H1 (cell line): Measurements from ENCODE around the gene HOGA1. TPM values are rescaled to one million over a fixed set of nuclear protein-coding genes. Genes with fewer than 3 reads are reported as not detected.
"Not testable (repeated sequence)": the region's sequence is repeated elsewhere in the genome, so short reads cannot be mapped to it uniquely, and the experiment has no call there.

Experiments
- CTCF ChIA-PET: fragments of 300-600 bp; sonication (Branson Sonifier 250); formaldehyde crosslinking; loops from one replicate; lab custom pipeline; 2021; ENCODE audit not compliant: partially characterized antibody; lab: Charles Lee
- POLR2A ChIA-PET: fragments of 300-600 bp; sonication (Branson Sonifier 250); formaldehyde crosslinking; loops from one replicate; lab custom pipeline; 2021; ENCODE audit warnings: inconsistent platforms; ENCODE audit not compliant: partially characterized antibody; lab: Charles Lee
- DNase-seq, 2 experiments: peaks; one replicate each; pipeline versions ENCODE4 v3.0.0 to v3.0.0-alpha.2; 2010 to 2022; ENCODE audit warnings: low spot score in 2 of 2, low read depth in 1 of 2, mixed read lengths in 1 of 2
- FAIRE-seq: peaks from 2 replicates; lab custom pipeline; 2011; peaks lifted over from hg19 to GRCh38; lab: Jason Lieb, UNC
- H2AFZ ChIP-seq: 2 replicates; pipeline ENCODE4 v1.8.1; 2012; ENCODE audit warnings: low read length, inconsistent platforms
- H2AK5ac ChIP-seq: 2 replicates; pipeline ENCODE4 v1.6.1; 2013; ENCODE audit warnings: low read depth, low read length
- H2BK120ac ChIP-seq: replicated peaks from 2 replicates; pipeline ENCODE3; 2013; ENCODE audit warnings: low read depth, low read length, inconsistent platforms
- H2BK12ac ChIP-seq: 2 replicates; pipeline ENCODE4 v1.6.1; 2013; ENCODE audit warnings: low read depth, low read length
- H2BK15ac ChIP-seq: 2 replicates; pipeline ENCODE4 v1.6.1; 2013; ENCODE audit warnings: low read length
- H2BK20ac ChIP-seq: 2 replicates; pipeline ENCODE4 v1.6.1; 2013; ENCODE audit warnings: low read length
- H2BK5ac ChIP-seq: 2 replicates; pipeline ENCODE4 v1.6.1; 2013; ENCODE audit warnings: low read depth, low read length
- H3K14ac ChIP-seq: 2 replicates; pipeline ENCODE4 v1.6.1; 2013; ENCODE audit warnings: inconsistent platforms; ENCODE audit not compliant: insufficient read length
- H3K18ac ChIP-seq: 2 replicates; pipeline ENCODE4 v1.6.1; 2013; ENCODE audit warnings: low read length; ENCODE audit errors: extremely low read depth
- H3K23ac ChIP-seq: 2 replicates; pipeline ENCODE4 v1.6.1; 2013; ENCODE audit warnings: inconsistent platforms; ENCODE audit not compliant: insufficient read length
- H3K23me2 ChIP-seq: 2 replicates; pipeline ENCODE4 v1.6.1; 2013; ENCODE audit warnings: low read depth, low read length
- H3K27ac ChIP-seq: 2 replicates; pipeline ENCODE4 v1.6.1; 2011; ENCODE audit warnings: low read depth, low read length, inconsistent platforms
- H3K27me3 ChIP-seq, 4 experiments: replicated peaks in 1 of 4; 1 replicate in 1 of 4; 2 replicates in 3 of 4; pipeline versions ENCODE4 v1.6.1 to v1.8.1; 2011 to 2013; ENCODE audit warnings: low read length in 3 of 4, mild to moderate bottlenecking in 3 of 4, inconsistent platforms in 2 of 4, mixed read lengths in 2 of 4, moderate library complexity in 1 of 4; ENCODE audit not compliant: control insufficient read depth in 3 of 4, insufficient read depth in 3 of 4; ENCODE audit errors: extremely low read depth in 1 of 4
- H3K36me3 ChIP-seq, 4 experiments: 2 replicates each; pipeline versions ENCODE4 v1.6.1 to v1.8.1; 2011 to 2013; ENCODE audit warnings: mild to moderate bottlenecking in 4 of 4, low read length in 3 of 4, moderate library complexity in 2 of 4, control low read depth in 1 of 4, inconsistent platforms in 1 of 4; ENCODE audit not compliant: insufficient read depth in 4 of 4, control insufficient read depth in 2 of 4
- H3K4ac ChIP-seq: replicated peaks from 2 replicates; pipeline ENCODE3; 2013; ENCODE audit warnings: low read length, low read depth, mixed read lengths, inconsistent platforms; ENCODE audit not compliant: insufficient read length
- H3K4me1 ChIP-seq, 4 experiments: replicated peaks in 1 of 4; 1 replicate in 1 of 4; 2 replicates in 3 of 4; pipeline versions ENCODE4 v1.6.1 to v1.8.1; 2011 to 2013; ENCODE audit warnings: low read length in 3 of 4, inconsistent platforms in 2 of 4, mixed read lengths in 1 of 4; ENCODE audit not compliant: insufficient read depth in 4 of 4, control insufficient read depth in 3 of 4
- H3K4me2 ChIP-seq, 2 experiments: 2 replicates each; pipeline versions ENCODE4 v1.6.1 to v1.8.1; 2011 to 2013; ENCODE audit warnings: low read depth in 2 of 2, low read length in 2 of 2, control low read depth in 1 of 2, inconsistent platforms in 1 of 2, mild to moderate bottlenecking in 1 of 2; ENCODE audit not compliant: insufficient read depth in 1 of 2
- H3K4me3 ChIP-seq, 4 experiments: fragments of 200-600, 300-600 bp in 1 of 4; sonication (generic), shearing (Covaris generic), sonication (Bioruptor Twin) in 1 of 4; 2 replicates each; pipeline versions ENCODE4 v1.5.1 to v1.8.1; 2011 to 2016; ENCODE audit warnings: low read length in 4 of 4, low read depth in 3 of 4, control low read depth in 2 of 4, inconsistent platforms in 2 of 4, mild to moderate bottlenecking in 2 of 4, mixed read lengths in 1 of 4, moderate library complexity in 1 of 4; ENCODE audit not compliant: insufficient read depth in 2 of 4; ENCODE audit errors: extremely low read depth in 1 of 4
- H3K56ac ChIP-seq: replicated peaks from 2 replicates; pipeline ENCODE3; 2013; ENCODE audit warnings: low read depth, mild to moderate bottlenecking, mixed read lengths, low read length, inconsistent platforms; ENCODE audit not compliant: insufficient read length
- H3K79me1 ChIP-seq: 2 replicates; pipeline ENCODE4 v1.6.1; 2013; ENCODE audit warnings: low read depth, low read length, control low read depth
- H3K79me2 ChIP-seq, 2 experiments: 2 replicates each; pipeline versions ENCODE4 v1.6.1 to v1.8.1; 2012 to 2013; ENCODE audit warnings: low read length in 2 of 2, mild to moderate bottlenecking in 2 of 2, inconsistent platforms in 1 of 2; ENCODE audit not compliant: insufficient read depth in 2 of 2, control insufficient read depth in 1 of 2
- H3K9ac ChIP-seq, 4 experiments: replicated peaks in 1 of 4; 1 replicate in 1 of 4; 2 replicates in 3 of 4; pipeline versions ENCODE4 v1.6.1 to v1.8.1; 2011 to 2013; ENCODE audit warnings: low read depth in 3 of 4, low read length in 3 of 4, control low read depth in 2 of 4, mild to moderate bottlenecking in 2 of 4, moderate library complexity in 2 of 4, inconsistent platforms in 1 of 4; ENCODE audit errors: extremely low read depth in 1 of 4
- H3K9me3 ChIP-seq, 2 experiments: 2 replicates each; pipeline versions ENCODE4 v1.6.1 to v1.8.1; 2012 to 2013; ENCODE audit warnings: mild to moderate bottlenecking in 2 of 2, moderate library complexity in 2 of 2, control low read depth in 1 of 2, inconsistent platforms in 1 of 2, low read depth in 1 of 2, low read length in 1 of 2, mixed read lengths in 1 of 2; ENCODE audit not compliant: insufficient read depth in 2 of 2
- H4K20me1 ChIP-seq, 2 experiments: replicated peaks in 1 of 2; 2 replicates each; pipeline versions ENCODE3 to v1.8.1; 2011 to 2013; ENCODE audit warnings: inconsistent platforms in 2 of 2, low read length in 2 of 2, mild to moderate bottlenecking in 1 of 2; ENCODE audit not compliant: insufficient read depth in 2 of 2, control insufficient read depth in 1 of 2
- H4K5ac ChIP-seq: 2 replicates; pipeline ENCODE4 v1.6.1; 2013; ENCODE audit warnings: low read length, low read depth, mixed read lengths, inconsistent platforms; ENCODE audit not compliant: insufficient read length
- H4K8ac ChIP-seq: 2 replicates; pipeline ENCODE4 v1.8.0; 2013; ENCODE audit warnings: mild to moderate bottlenecking, moderate library complexity, low read length, inconsistent platforms; ENCODE audit not compliant: insufficient read depth; ENCODE audit errors: extremely low read depth
- H4K91ac ChIP-seq: replicated peaks from 2 replicates; pipeline ENCODE3; 2013; ENCODE audit warnings: low read length, mixed read lengths, inconsistent platforms; ENCODE audit not compliant: insufficient read length
- WGBS, 2 experiments: shearing (Covaris generic) in 1 of 2; methylation state at CpG; one replicate each; pipeline versions ENCODE4 v1.1.6 to v1.1.7; 2013 to 2015; ENCODE audit warnings: low lambda C conversion rate in 2 of 2, mixed read lengths in 2 of 2, inconsistent platforms in 1 of 2, low coverage in 1 of 2, missing lambda C conversion rate in 1 of 2; ENCODE audit not compliant: insufficient replicate concordance in 2 of 2, insufficient coverage in 1 of 2, insufficient read length in 1 of 2; ENCODE audit errors: extremely low coverage in 1 of 2, missing lambda C conversion rate in 1 of 2; 5-methylcytosine and 5-hydroxymethylcytosine counted together
- polyA plus RNA-seq, 7 experiments: library from polyadenylated mRNA; depleted of rRNA in 3 of 7; stranded (reverse) in 5 of 7; unstranded in 2 of 7; fragments of >200 nt in 5 of 7; fragments of 200-250 nt in 2 of 7; gene quantifications; 1 replicate in 5 of 7; 2 replicates in 1 of 7; 4 replicates in 1 of 7; pipeline versions ENCODE4 v1.2.1 to v1.2.3, GENCODE V29; 2011 to 2013; ENCODE audit warnings: missing spikeins in 2 of 7, mixed read lengths in 2 of 7
- total RNA-seq: library from RNA; stranded (reverse); fragmentation: NEBNext Ultra II Directional; extraction: Animal tissue kit (Norgen Biotek cat#: 25700); gene quantifications from 2 replicates; pipeline ENCODE4 v1.2.1, GENCODE V29; 2021

HOGA1 gene
- total and polyA plus RNA-seq, 2 of the 8 experiments (the other 6 are each of a cell fraction or from before 2014, with no cell fraction given) = 0.28 to 1.00 TPM

DNA sequence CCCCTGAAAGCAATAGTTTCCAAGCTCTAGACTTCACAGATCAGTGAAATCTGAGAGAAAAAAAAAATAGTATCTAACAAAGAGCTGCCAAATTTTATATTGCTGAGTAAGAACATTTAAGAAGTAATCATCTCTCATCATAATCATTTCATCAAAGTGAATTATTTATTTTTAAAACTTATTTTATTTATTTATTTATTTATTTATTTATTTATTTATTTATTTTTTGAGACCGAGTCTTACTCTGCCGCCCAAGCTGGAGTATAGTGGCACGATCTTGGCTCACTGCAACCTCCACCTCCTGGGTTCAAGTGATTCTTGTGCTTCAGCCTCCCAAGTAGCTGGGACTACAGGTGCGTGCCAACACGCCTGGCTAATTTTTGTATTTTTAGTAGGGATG is 7.7 kb upstream of the HOGA1 start:
- H3K27me3 ChIP-seq, H2AFZ ChIP-seq, FAIRE-seq, H3K14ac ChIP-seq, H3K4me2 ChIP-seq, H3K79me2 ChIP-seq, H2BK15ac ChIP-seq, H3K18ac ChIP-seq, DNase-seq, H4K8ac ChIP-seq, H3K56ac ChIP-seq, H3K36me3 ChIP-seq, H3K23me2 ChIP-seq, H4K5ac ChIP-seq, H3K4me3 ChIP-seq, H2BK12ac ChIP-seq, H3K4ac ChIP-seq, H4K20me1 ChIP-seq, H3K27ac ChIP-seq, H2BK20ac ChIP-seq, H3K23ac ChIP-seq, H4K91ac ChIP-seq, H3K9me3 ChIP-seq, H2AK5ac ChIP-seq, H3K4me1 ChIP-seq, H3K79me1 ChIP-seq, H3K9ac ChIP-seq, H2BK5ac ChIP-seq, H2BK120ac ChIP-seq: not testable (repeated sequence)
- WGBS, 2 experiments = 57% methylated on average over 5 of the region's 5 CpGs; no CpG with 5 or more reads in 1 of the 2 experiments
- ChIA-PET CTCF (interaction anchor here (0.6 to 12.9 kb wide), 10 partner anchors 7 to 372 kb away, joined by 3 to 169 read pairs (median 11); partner anchors contain the start of genes C10orf62 and HOGA1), POLR2A (interaction anchor here (1.0 to 2.2 kb wide), 3 partner anchors 8 to 36 kb away, joined by 3 to 6 read pairs (median 3); partner anchors contain the start of gene HOGA1)
